SK-N-MC (cell line): ENCODE data around the gene DAP3.
"Not testable (repeated sequence)": the region's sequence is repeated elsewhere in the genome, so short reads cannot be mapped to it uniquely, and the experiment has no call there.

ENCODE experiments used
- EZH2 ChIP-seq: fragments of 200-600 bp; sonication (generic); IDR thresholded peaks from one replicate; pipeline ENCODE4 v1.6.1; 2017; ENCODE audit warnings: antibody characterized with exemption
- POLR2AphosphoS5 ChIP-seq: IDR thresholded peaks from 2 replicates; pipeline ENCODE4 v1.6.1; 2012; ENCODE audit warnings: mild to moderate bottlenecking, low read depth, low read length, borderline replicate concordance

DNA sequence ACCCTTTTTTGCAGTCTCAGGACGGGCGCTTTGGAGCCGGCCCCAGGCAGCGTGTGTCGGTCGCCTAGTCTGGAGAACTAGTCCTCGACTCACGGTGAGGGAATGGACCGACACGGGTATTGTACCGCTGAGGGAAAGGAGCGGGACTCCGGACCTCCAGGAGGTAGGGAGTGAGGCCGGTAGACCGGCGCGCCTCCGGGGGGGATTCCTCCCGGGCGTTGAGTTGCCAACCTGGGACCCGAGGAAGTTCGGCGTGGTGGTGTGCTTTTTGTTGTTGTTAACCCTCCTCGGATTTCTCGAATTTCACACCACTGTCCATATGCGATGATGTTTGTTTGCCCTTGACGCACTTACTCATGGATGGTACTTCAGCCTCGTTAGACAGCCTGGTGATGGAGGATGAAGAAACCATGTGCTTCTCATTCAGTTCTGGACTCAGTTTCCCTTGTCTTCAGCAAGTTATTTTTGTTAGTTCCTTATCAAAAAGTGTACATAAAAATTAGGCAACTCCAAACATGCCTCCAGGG lies at the start of gene DAP3:
- not testable (repeated sequence) for TF ChIP-seq EZH2
- TF ChIP-seq POLR2AphosphoS5, result peak; percentile 46; the same call in 1 of the 2 replicates
